Measurements from ENCODE around the gene CERK. TPM values are rescaled to one million over a fixed set of nuclear protein-coding genes. Genes with fewer than 3 reads are reported as not detected.
"Not testable (repeated sequence)": the region's sequence is repeated elsewhere in the genome, so short reads cannot be mapped to it uniquely, and the experiment has no call there.

CERK gene
- polyA plus RNA-seq, 4 donors, result 46.1 to 54.9 (median 52.3) TPM

DNA sequence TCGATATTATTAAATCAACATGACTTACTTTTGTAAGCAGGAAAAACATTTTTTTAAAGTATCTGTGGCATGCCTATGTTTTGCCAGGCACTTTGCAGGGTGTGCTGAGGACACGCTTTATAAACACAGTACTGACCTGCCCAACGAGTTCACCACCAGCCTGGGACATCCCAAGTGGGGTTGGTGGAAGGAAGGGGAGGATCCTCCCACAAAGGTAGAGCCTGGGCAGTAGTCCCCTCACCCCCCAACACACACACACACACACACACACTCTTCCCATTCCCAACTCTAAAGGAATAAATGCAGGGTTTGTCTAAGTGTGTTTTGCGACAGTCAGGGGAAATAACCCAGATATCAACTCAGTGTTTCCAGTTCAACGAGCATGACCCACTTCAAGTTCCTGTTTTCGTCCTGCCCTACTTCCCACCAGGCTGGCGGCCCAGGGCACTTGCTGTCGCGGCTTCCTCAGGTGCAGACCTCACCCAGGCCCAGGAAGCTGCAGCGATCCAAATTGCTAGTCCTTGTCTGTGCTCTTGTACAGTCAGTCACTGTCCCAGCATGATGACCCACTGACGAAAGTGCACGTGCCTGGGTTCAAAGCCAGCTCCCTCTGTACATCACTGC, 3.1 kb downstream of the CERK start:
- DNase-seq (ENCODE audit: low read depth in 4 of 4, low spot score in 3 of 4), result no peak

DNA sequence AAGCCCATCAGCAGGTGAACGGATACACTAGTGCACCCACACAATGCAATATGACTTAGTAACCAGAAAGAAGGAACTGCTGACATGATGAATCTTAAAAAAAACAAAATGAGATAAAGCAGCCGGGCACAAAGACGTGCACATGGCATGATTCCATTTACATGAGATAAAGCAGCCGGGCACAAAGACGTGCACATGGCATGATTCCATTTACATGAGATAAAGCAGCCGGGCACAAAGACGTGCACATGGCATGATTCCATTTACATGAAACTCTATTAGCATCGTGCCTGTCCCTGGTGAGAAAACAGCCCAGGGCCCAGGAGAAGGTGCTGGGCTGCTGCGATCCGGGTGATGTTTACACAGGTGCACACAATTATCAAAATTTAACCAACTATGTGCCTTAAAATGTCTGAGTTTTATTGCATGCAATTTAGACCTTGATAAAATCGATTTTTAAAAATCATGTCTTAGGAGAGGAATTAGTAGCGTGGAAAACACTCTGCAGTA, 3.8 kb downstream of the CERK start:
- DNase-seq (ENCODE audit: low read depth in 4 of 4, low spot score in 3 of 4), result not testable (repeated sequence)

DNA sequence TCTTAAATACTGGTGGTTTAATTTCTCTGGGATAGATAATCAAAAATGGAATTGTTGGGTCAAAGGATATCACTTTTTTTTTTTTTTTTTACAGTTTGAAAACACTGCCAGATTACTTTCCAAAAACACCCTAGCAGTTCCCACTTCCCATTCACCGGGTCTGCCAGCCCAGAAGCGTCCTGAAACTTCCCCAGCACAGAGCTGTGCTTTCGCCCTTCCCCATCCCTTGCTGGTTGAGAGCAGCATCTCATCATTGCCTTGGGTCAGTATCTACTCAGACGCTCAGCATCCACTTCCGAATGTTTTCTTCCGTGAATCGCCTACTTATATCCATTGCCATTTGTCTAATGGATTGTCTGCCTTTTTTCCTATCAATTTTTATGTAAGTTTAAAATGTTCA, 5.5 kb downstream of the CERK start:
- no peak for DNase-seq (ENCODE audit: low read depth in 4 of 4, low spot score in 3 of 4)

DNA sequence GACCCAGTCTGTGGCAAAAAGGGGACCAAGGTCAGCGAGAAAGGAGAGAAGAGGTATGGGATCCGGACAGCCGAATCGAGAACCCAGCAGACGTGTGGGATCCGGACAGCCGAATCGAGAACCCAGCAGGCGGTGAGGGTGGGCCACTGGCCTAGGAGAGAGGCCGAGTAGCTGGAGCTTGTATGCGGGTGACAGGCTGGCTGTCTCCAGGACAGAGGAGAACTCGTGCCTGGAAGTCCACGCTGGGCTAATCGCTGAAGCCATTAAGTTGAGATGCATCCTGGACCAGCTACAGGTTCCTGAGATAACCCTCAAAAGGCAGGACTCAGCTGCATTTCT, 6.0 kb downstream of the CERK start:
- no peak for DNase-seq (ENCODE audit: low read depth in 4 of 4, low spot score in 3 of 4)

DNA sequence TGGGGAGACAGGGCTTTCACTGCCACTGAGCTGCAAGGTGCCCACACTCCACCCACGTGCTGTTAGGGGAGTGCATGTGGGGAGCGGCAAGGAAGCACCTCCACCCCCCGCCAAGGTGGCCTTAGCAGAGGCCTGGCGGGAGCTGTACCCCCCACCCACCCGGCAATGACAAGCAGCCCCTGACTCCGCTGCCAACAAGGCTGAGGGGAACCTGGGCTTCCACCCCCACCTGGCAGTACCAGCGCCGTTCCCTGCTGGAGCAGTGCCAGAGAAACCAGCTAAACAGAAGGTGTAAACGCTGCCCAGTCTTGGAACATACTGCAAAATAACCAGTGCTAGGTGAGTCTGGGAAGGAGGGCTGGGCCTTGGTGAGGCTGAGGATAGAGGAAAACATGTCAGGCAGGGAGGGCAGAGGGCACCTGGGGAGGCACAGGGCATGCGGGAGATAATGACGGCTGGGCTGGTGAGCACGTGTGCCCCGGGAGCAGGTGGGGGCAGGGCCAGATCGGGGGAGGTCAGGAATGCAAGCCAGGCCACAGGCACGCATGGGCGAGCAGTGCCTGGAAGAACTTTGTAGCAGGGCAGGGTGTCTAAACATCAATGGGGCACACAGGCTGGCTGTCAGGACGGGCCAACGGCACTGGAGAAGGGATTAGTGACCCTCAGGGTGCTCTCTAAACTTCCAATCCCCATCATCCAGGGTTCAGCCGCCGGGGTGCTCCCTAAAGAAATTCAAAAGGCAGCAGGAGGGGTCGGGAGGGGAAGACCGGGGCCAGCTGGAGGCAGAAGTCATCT, 6.6 kb downstream of the CERK start:
- peak in 1 of 4 donors; percentile 61 for DNase-seq (ENCODE audit: low read depth in 4 of 4, low spot score in 3 of 4)

DNA sequence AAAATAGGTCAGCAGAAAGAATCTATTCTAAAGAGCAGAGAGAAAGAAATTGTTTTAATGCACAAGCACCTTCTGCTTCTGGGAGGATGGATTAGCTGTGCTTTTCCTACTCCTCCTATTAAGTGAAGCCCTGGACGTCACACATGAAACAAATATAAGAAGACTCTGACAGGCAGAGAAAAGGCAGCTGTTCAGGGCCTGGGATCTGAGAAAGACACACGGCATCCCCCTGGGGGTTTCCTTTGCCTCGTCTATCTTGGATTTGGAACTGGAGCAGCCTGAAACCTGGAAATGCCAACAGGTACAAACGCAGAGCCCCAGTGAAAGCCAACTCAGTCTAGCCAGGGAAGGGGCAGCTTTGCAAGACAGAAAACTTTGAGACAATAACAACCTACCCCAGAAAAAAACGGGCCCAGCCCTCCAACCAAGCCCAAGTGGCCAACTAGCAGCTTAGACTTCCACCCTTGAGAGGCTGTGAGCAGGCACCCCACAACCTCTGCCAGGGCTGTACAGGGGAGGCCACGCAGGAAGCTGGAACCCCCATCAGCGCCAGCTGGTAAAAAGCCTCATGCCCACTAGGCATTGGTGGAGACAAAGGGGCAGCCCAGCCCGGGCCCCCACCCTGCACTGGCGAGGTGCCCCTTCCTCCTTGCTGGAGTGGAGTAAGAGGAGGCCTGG, 7.3 kb downstream of the CERK start:
- DNase-seq (ENCODE audit: low read depth in 4 of 4, low spot score in 3 of 4), result peak in 1 of 4 donors; percentile 33

DNA sequence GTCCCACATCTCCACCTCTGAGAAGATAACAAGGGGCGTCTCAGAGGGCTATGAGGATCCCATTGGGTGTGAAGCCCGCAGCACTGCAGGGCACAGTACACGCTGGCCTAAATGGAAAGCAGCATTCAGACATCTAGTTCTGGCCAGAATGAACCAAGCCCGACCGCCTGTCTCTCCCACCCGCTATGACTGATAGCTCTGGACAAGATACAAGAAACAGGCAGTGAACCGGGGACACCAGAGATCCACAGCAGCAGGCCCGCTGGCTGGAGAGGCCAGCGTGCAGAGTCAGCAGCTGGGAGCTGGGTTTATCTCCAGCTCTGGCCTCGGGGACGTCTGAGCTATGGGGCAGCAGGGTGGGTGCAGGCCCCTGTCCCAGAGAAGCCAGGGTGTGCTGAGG, 9.6 kb downstream of the CERK start:
- DNase-seq (ENCODE audit: low read depth in 4 of 4, low spot score in 3 of 4), result no peak

DNA sequence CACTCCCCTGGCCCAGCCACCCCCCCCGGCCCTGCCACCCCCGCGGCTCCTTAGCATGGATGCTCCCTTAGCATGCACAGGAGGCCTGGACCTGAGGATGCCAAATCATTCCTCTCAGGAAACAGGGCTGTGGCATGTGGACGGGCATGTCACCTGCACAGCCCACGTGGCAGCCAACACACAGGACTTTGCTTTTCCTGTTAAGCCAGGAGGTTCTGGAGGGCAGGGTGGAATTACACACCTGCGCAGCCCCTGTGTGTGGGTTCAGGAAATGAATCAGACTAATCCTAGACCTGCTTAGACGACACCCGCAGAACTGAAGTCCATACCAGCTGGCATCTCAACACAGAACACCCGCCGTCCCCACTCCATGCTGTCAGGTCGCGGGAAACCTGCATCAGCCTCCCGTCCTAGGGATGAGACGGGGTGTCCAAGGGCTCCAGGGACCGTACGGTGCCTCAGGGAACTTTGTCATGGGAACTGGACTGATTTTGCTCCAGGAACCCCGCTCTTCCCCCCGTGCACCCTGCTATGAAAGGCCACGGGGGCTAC, 10.2 kb downstream of the CERK start:
- no peak for DNase-seq (ENCODE audit: low read depth in 4 of 4, low spot score in 3 of 4)

DNA sequence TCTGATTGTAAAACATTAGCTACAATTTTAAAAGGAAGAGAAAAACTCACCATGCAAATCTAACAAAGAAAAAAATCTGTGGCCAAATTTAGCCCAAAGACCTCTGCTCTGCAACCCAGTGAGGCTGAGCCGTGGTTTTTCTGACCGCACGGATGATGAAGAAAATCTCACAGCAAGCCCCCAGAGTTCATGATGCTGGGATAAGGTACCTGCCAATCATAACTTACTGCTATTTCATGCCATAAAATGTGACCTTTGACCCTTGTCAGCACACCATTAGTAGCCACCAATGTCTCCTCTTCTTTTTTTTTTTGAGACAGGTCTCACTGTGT, 11.1 kb downstream of the CERK start:
- DNase-seq (ENCODE audit: low read depth in 4 of 4, low spot score in 3 of 4), result no peak

DNA sequence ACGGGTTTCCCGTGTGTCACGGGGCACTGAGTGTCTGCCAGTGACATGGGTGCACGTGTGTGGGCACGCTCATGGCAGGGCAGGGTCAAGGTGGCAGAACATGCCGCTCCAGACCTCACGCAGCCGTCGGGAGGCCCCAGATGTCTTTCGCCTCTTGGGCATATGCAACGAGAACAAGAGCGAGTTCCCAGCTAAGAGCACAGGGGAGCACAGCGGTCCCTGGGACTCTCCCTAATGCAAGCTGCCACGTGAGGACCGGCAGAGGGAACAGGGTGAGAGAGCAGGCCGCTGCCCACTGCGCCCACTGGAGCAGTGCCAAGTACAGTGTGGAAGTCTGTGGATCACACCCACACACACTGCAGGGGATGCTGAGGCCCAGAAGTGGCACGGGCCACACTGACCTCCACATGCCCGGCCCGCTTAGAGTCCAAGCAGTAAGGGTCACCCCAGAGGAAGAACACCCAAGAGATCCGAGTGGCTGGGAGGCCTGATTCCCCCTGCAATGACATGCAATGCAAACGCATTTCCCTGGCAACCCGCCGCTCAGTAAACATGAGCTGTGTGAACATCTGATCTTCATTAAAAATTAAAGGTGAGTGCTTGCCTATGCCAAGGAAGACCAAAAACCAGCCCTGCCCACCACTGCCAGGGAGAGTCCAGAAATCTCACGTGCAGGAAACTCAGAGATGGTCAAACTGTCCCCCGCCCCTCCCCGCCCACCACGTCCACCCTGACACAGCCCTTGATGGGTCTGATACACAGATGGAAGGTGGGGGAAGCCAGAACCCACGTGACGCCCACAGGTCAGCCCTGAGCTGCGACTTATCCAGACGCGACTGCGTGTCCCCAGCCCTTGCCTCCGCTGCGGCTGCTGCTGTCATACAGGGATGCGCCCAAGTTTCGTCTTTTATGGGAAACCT, 11.7 kb downstream of the CERK start:
- DNase-seq (ENCODE audit: low read depth in 4 of 4, low spot score in 3 of 4), result no peak

DNA sequence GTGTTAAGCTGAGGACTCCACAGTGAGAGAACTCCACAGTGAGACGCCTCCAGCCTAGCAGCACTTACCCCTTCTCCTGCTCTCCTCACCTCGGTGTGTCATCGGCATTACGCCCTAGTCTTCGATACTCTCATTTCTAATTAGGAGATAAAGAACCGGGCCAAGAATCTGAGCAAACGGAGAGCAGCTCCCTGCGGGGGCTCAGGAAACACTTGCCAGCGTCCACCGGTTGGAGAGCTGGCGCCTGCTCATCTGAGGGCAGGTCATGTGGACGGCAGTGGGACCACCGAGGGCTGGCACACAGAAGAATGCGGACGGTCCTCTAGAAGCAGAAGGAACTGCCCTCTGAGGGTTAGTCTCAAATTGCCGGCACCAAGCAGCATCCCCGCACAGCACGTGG, 13.0 kb downstream of the CERK start:
- no peak for DNase-seq (ENCODE audit: low read depth in 4 of 4, low spot score in 3 of 4)

DNA sequence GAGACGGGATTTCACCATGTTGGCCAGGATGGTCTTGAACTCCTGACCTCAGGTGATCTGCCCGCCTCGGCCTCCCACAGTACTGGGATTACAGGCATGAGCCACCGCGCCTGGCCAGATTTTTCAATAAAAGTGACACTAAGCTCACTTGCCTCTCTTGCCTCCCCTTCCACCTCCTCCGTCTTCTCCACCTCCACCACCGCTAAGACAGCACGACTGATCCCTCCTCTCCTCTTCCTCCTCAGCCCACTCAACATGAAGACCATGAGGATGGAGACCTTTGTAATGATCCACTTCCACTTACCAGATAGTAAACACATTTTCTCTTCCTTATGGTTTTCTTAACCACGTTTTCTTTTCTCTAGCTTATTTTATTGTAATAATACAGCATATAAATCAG, 14.2 kb downstream of the CERK start:
- no peak for DNase-seq (ENCODE audit: low read depth in 4 of 4, low spot score in 3 of 4)

DNA sequence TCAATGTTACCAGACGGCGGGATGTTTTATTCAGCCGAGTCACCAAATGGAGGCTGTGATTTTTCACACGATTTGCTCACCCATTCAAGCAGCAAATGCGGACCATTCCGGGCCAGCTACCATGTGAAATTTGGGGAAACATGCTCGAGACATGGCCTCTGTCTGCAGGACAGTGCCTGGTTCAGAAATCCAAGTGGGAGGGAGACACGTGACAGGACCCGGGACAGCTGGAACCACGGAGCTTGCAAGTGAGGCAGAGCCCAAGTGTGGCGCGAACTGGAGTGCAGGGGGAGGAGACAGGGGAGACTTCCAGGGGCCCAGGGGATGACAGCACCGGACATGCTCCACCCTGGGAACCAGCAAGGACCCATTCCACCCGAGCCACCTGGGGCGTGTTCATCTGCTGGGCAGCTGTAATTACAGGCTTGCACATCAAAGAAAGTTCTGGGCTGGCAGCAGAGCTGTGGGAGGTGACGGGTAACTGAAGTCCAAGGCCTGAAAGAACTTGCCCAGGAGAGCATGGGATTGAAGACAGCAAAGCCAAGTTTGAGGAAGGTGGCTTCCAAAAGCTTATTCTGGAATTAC, 16.5 kb downstream of the CERK start:
- DNase-seq (ENCODE audit: low read depth in 4 of 4, low spot score in 3 of 4), result no peak

DNA sequence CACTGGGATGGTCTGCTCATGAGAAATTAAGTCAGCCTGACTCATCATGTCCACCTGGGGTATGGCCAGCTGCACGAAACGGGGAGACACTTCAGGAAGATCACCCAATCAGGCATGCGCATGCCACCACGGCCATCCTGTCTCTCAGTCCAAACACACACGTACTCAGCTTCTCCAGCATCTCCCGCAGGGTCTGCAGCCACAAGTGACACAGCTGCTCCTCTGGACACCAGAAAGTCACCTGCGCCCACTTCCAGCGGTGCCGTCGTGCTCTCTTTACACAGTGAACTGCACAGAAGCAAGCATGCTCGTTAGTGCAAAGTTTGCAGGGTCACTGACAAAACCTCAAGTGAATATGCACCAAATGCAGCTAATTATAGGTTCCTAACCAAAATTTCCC, 18.1 kb downstream of the CERK start:
- no peak for DNase-seq (ENCODE audit: low read depth in 4 of 4, low spot score in 3 of 4)

DNA sequence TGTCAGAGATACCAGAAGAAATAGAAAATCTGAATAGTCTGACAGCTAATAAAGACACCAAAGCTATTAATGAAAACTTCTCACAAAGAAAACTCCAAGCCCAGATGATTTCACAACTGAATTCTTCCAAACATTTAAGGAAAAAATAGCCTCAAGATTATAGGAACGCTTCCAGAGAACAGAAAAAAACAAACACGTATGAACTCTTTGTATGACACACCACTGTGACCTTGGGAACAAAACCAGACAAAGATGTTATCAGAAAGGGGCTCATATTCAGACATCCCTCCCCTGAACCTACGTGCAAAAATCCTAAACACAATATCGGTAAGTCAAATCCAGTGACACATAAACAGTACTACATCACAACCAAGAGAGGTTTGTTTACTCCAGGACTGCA, 23.5 kb downstream of the CERK start:
- DNase-seq (ENCODE audit: low read depth in 4 of 4, low spot score in 3 of 4), result no peak

DNA sequence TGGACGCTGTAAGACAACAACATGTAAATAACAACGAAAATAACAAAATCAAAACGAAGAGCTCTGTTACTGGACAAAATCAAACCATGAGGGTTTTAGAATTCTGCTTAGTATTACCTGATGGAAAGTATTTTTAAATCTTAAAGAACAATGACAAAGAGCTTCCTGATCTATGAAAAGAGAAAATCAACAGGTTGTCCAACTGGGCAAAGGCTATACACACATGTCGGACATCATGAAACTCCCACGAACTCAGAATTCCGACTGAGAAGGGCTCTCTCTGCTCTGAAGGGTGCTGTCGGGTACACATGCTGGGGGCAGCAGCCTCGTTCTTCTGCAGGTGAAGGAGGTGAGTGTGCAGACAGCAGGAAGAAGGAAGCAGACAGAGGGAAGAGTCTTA, 25.8 kb downstream of the CERK start:
- DNase-seq (ENCODE audit: low read depth in 4 of 4, low spot score in 3 of 4), result no peak

DNA sequence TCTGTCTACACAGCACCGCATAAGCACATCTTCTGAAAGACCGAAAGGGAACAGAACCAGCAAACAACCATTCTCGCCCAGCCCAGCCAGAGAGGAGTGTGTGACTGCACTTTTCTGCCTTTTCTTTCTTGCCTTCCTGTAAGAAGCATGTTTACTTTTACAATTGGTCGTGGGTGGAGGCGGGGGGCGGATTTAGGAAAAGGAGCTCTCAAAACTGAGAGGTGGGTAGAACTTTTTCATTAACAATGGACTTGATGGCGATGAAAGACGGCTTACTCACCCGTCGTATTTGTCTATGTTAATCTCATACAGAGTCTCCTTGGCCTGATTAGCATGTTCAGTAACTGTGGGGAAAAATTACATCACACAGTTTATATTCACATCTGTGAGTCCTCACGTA, 27.2 kb downstream of the CERK start:
- DNase-seq (ENCODE audit: low read depth in 4 of 4, low spot score in 3 of 4), result no peak

DNA sequence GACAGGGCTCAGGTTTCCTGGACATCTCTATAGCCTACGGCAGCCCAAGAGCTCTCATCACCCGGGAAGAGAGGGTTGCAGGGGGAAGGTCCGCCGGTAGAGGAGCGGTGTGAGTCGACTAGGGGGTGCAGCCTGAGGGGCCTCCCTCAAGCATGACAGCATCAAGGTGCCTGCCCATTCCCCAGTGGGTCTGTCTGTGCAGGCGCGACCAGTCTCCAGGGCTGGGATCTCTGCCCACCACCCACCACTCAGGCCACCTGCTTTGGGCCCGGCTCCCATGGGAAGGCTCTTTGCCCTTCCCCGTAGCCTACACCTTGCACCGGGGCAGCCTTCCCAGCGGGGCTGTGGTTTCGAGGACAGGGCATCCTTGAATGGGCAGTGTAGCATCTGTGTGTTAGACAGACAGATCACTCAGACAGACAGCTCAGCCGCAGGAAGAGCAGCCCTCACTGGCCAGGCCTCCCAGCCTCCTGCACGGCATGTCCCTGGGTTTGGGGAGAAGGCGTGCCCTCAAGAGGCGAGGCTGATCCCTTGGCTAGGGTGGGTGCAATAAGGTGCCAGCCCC, 29.2 kb downstream of the CERK start:
- no peak for DNase-seq (ENCODE audit: low read depth in 4 of 4, low spot score in 3 of 4)

DNA sequence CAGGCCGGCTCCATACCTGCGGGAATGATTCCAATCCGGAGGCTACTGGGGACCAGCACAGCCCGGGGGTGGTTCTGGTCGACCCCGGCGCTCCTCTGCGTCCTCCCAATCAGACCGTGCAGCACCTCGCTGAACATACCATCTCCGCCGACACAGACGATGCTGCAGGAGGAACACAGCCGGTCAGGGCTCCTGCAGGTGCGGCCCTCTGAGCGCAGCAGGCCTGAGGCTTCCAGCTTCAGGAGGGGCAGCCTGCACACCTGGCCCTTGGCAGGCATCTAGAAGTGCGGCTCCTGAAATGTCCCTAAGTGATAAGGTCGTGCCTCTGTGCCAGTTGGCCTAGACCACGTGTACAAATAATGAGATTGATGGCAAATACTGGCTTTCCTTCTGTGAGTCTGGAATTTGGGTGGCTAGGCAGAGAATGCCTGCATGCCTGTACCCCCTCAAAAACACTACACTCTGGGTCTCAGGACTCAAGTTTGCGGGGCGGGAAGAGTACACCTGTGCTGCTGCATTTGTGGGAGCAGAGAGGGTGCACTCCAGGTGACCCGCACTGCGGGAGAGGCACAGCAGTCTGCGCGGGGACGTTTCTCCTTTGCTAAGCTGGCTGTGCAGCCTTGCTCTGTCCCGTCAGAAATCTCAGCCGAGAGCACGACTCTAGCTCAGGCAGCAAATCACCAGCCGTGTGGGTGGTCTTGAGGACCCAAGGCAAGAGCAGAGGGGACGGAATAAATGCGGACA, 30.1 kb downstream of the CERK start:
- DNase-seq (ENCODE audit: low read depth in 4 of 4, low spot score in 3 of 4), result no peak

Measured in right renal pelvis (tissue), 4 donors.